Measurements from ENCODE around the gene C12orf57.

The C12orf57 gene

GRCh38 chr12:6954316-6955107 lies 10.7 kb downstream of the C12orf57 start:
- no peak for DNase-seq

GRCh38 chr12:6955108-6956020 lies 11.5 kb downstream of the C12orf57 start:
- no peak for DNase-seq

- DNase-seq = peak; percentile 59
These were observed 12.4 kb downstream of the C12orf57 start for GRCh38 chr12:6956021-6956727.

- peak; percentile 52 for DNase-seq
These were observed 13.4 kb downstream of the C12orf57 start for GRCh38 chr12:6957151-6957701.

GRCh38 chr12:6957741-6958608 lies 14.2 kb downstream of the C12orf57 start:
- no peak for DNase-seq

GRCh38 chr12:6958609-6959057 lies 14.8 kb downstream of the C12orf57 start:
- no peak for DNase-seq

- DNase-seq = peak; percentile 78
These were observed 15.4 kb downstream of the C12orf57 start for GRCh38 chr12:6959058-6959804.

GRCh38 chr12:6959805-6960592 lies 16.2 kb downstream of the C12orf57 start:
- no peak for DNase-seq

- DNase-seq = peak; percentile 14
These were observed 16.9 kb downstream of the C12orf57 start for GRCh38 chr12:6960593-6961277.

- DNase-seq = peak; percentile 87
These were observed 17.5 kb downstream of the C12orf57 start for GRCh38 chr12:6961278-6961694.

GRCh38 chr12:6961695-6962284 lies 18.0 kb downstream of the C12orf57 start:
- no peak for DNase-seq

- no peak for DNase-seq
These were observed 18.6 kb downstream of the C12orf57 start for GRCh38 chr12:6962285-6963015.

GRCh38 chr12:6963016-6963731 lies 19.4 kb downstream of the C12orf57 start:
- no peak for DNase-seq

- DNase-seq = no peak
These were observed 20.1 kb downstream of the C12orf57 start for GRCh38 chr12:6963791-6964413.

- no peak for DNase-seq
These were observed 20.8 kb downstream of the C12orf57 start for GRCh38 chr12:6964605-6965025.

- peak; percentile 89 for DNase-seq
These were observed 21.3 kb downstream of the C12orf57 start for GRCh38 chr12:6965026-6965661.

GRCh38 chr12:6965714-6966113 lies 21.9 kb downstream of the C12orf57 start:
- no peak for DNase-seq
